Duodenal mucosa (tissue), 2 donors: ENCODE data around the gene HSPB6.

ENCODE experiments used
- H3K27ac ChIP-seq: one replicate; pipeline ENCODE4 v1.7.0; 2013; ENCODE audit warnings: low read depth, low read length
- H3K27me3 ChIP-seq, 2 donors: one replicate each; pipeline ENCODE4 v1.7.0; 2013; ENCODE audit warnings: low read length in 2 of 2, control low read depth in 1 of 2; ENCODE audit not compliant: insufficient read depth in 2 of 2, control insufficient read depth in 1 of 2
- H3K36me3 ChIP-seq, 2 donors: one replicate each; pipeline ENCODE4 v1.7.0; 2013; ENCODE audit warnings: low read length in 2 of 2, control low read depth in 1 of 2; ENCODE audit not compliant: insufficient read depth in 2 of 2, control insufficient read depth in 1 of 2
- H3K4me1 ChIP-seq, 2 donors: one replicate each; pipeline ENCODE4 v1.7.0; 2013; ENCODE audit warnings: low read length in 2 of 2, control low read depth in 1 of 2; ENCODE audit not compliant: insufficient read depth in 2 of 2, control insufficient read depth in 1 of 2
- H3K4me3 ChIP-seq, 2 donors: one replicate each; pipeline ENCODE4 v1.7.0; 2013; ENCODE audit warnings: low read length in 2 of 2, low read depth in 1 of 2
- H3K9ac ChIP-seq, 2 donors: one replicate each; pipeline ENCODE4 v1.7.0; 2013; ENCODE audit warnings: low read length in 2 of 2, low read depth in 1 of 2
- H3K9me3 ChIP-seq, 2 donors: one replicate each; pipeline ENCODE4 v1.7.0; 2013; ENCODE audit warnings: low read length in 2 of 2, control low read depth in 1 of 2; ENCODE audit not compliant: control insufficient read depth in 1 of 2

The HSPB6 gene

GRCh38 chr19:35766571-35767104 is 9.8 kb upstream of the HSPB6 start:
- no peaks in the 10 kb centered on the region for H3K4me1 ChIP-seq
- no peak overlapping the region for H3K9ac ChIP-seq
- peaks cover 9 to 23% of the 10 kb centered on the region in 2 donors for H3K36me3 ChIP-seq
- no peaks in the 10 kb centered on the region for H3K27me3 ChIP-seq
- no peak overlapping the region for H3K4me3 ChIP-seq
- no peak overlapping the region for H3K27ac ChIP-seq
- no peaks in the 10 kb centered on the region for H3K9me3 ChIP-seq

- peaks cover 9 to 28% of the 10 kb centered on the region in 2 donors for H3K36me3 ChIP-seq
- no peaks in the 10 kb centered on the region for H3K27me3 ChIP-seq
- H3K27ac ChIP-seq: no peak overlapping the region
- H3K9me3 ChIP-seq: no peaks in the 10 kb centered on the region
- peaks cover 1 to 2% of the 10 kb centered on the region in 2 donors for H3K4me1 ChIP-seq
- no peak overlapping the region for H3K9ac ChIP-seq
- H3K4me3 ChIP-seq: no peak overlapping the region
Observed at GRCh38 chr19:35764432-35765315, 7.8 kb upstream of the HSPB6 start.

GRCh38 chr19:35760711-35761349 is 4.0 kb upstream of the HSPB6 start:
- Histone ChIP-seq H3K9me3 (no peaks in the 10 kb centered on the region), H3K36me3 (peaks cover 9 to 25% of the 10 kb centered on the region in 2 donors), H3K4me3 (no peak overlapping the region)

GRCh38 chr19:35759697-35760096 is 2.9 kb upstream of the HSPB6 start:
- H3K9ac ChIP-seq: no peak overlapping the region
- H3K9me3 ChIP-seq: no peaks in the 10 kb centered on the region
- H3K4me3 ChIP-seq: no peak overlapping the region
- H3K27ac ChIP-seq: no peak overlapping the region
- peaks cover 23 to 31% of the 10 kb centered on the region in 2 donors for H3K4me1 ChIP-seq
- peaks cover 9 to 17% of the 10 kb centered on the region in 2 donors for H3K36me3 ChIP-seq
- H3K27me3 ChIP-seq: peaks cover 0 to 4% of the 10 kb centered on the region in 2 donors

More at GRCh38 chr19:35760711-35761349, 4.0 kb upstream of the HSPB6 start:
- peaks cover 0 to 4% of the 10 kb centered on the region in 2 donors for H3K27me3 ChIP-seq
- peaks cover 18 to 28% of the 10 kb centered on the region in 2 donors for H3K4me1 ChIP-seq
- H3K9ac ChIP-seq: no peak overlapping the region
- H3K27ac ChIP-seq: no peak overlapping the region

- peaks cover 0 to 4% of the 10 kb centered on the region in 2 donors for H3K27me3 ChIP-seq
- H3K27ac ChIP-seq: peak within 1 kb of the TSS; percentile 97
- H3K9ac ChIP-seq: peak within 1 kb of the TSS; percentile 96 to 98
- H3K4me3 ChIP-seq: peak within 1 kb of the TSS; percentile 96 to 100
- peaks cover 9 to 27% of the 10 kb centered on the region in 2 donors for H3K36me3 ChIP-seq
- peaks cover 23 to 31% of the 10 kb centered on the region in 2 donors for H3K4me1 ChIP-seq
- no peaks in the 10 kb centered on the region for H3K9me3 ChIP-seq
Observed at GRCh38 chr19:35757749-35758608, 1.1 kb upstream of the HSPB6 start, which contains the start of gene PROSER3. Gene PROSER3 (plus strand): TSS chr19:35758176. CDS start chr19:35758216, 40 bp downstream.

- peak overlapping the region; percentile 2 to 25 for H3K9ac ChIP-seq
Observed at GRCh38 chr19:35757231-35757748, 461 bp upstream of the HSPB6 start.

GRCh38 chr19:35755550-35756376 is 1.1 kb downstream of the HSPB6 start:
- Histone ChIP-seq H3K27me3 (peaks cover 0 to 4% of the 10 kb centered on the region in 2 donors), H3K4me3 (peak overlapping the region; percentile 25 to 52), H3K4me1 (peaks cover 23 to 31% of the 10 kb centered on the region in 2 donors), H3K36me3 (peaks cover 10 to 33% of the 10 kb centered on the region in 2 donors), H3K9me3 (no peaks in the 10 kb centered on the region), H3K27ac (peak overlapping the region; percentile 62), H3K9ac (peak overlapping the region; percentile 2 to 18)

More at GRCh38 chr19:35757231-35757748, 461 bp upstream of the HSPB6 start:
- Histone ChIP-seq H3K36me3 (peaks cover 14 to 33% of the 10 kb centered on the region in 2 donors), H3K27ac (no peak overlapping the region), H3K9me3 (no peaks in the 10 kb centered on the region), H3K4me3 (peak overlapping the region; percentile 67 to 96), H3K4me1 (peaks cover 23 to 31% of the 10 kb centered on the region in 2 donors), H3K27me3 (peaks cover 0 to 4% of the 10 kb centered on the region in 2 donors)

GRCh38 chr19:35755131-35755549 is 1.7 kb downstream of the HSPB6 start:
- H3K27ac ChIP-seq: no peak overlapping the region
- peak overlapping the region; percentile 2 to 10 for H3K9ac ChIP-seq
- peaks cover 23 to 31% of the 10 kb centered on the region in 2 donors for H3K4me1 ChIP-seq
- peak overlapping the region; percentile 25 to 52 for H3K4me3 ChIP-seq
- H3K9me3 ChIP-seq: no peaks in the 10 kb centered on the region
- H3K36me3 ChIP-seq: peaks cover 10 to 29% of the 10 kb centered on the region in 2 donors
- H3K27me3 ChIP-seq: peaks cover 0 to 4% of the 10 kb centered on the region in 2 donors
